Astrocyte (in vitro differentiated cells and primary cell): ENCODE results near the gene CD27. TPM values are rescaled to one million over a fixed set of nuclear protein-coding genes. Genes with fewer than 3 reads are reported as not detected.

Experiments used
- DNase-seq: peaks from one replicate; pipeline ENCODE4 v3.0.0-alpha.2; 2010; ENCODE audit warnings: low read depth
- FAIRE-seq: peaks from 2 replicates; lab custom pipeline; 2011; peaks lifted over from hg19 to GRCh38; lab: Jason Lieb, UNC
- H2AFZ ChIP-seq: 2 replicates; pipeline ENCODE4 v1.6.0; 2012; ENCODE audit warnings: low read depth, low read length, inconsistent platforms
- H3K27ac ChIP-seq: 2 replicates; pipeline ENCODE4 v1.5.1; 2011; ENCODE audit warnings: low read depth, low read length, inconsistent platforms
- H3K27me3 ChIP-seq: 2 replicates; pipeline ENCODE4 v1.6.0; 2011; ENCODE audit warnings: low read length, inconsistent platforms; ENCODE audit not compliant: insufficient read depth
- H3K36me3 ChIP-seq: 2 replicates; pipeline ENCODE4 v1.5.1; 2011; ENCODE audit warnings: low read length, inconsistent platforms; ENCODE audit not compliant: insufficient read depth
- H3K4me1 ChIP-seq: 2 replicates; pipeline ENCODE4 v1.5.1; 2011; ENCODE audit warnings: low read length, inconsistent platforms; ENCODE audit not compliant: insufficient read depth
- H3K4me2 ChIP-seq: 2 replicates; pipeline ENCODE4 v1.6.0; 2012; ENCODE audit warnings: low read length, inconsistent platforms
- H3K4me3 ChIP-seq: 2 replicates; pipeline ENCODE4 v1.5.1; 2011; ENCODE audit warnings: low read depth, mild to moderate bottlenecking, low read length, inconsistent platforms; ENCODE audit not compliant: insufficient read depth
- H3K79me2 ChIP-seq: 2 replicates; pipeline ENCODE4 v1.6.0; 2012; ENCODE audit warnings: mild to moderate bottlenecking, low read length, inconsistent platforms; ENCODE audit not compliant: insufficient read depth
- H3K9ac ChIP-seq: 2 replicates; pipeline ENCODE4 v1.6.0; 2012; ENCODE audit warnings: mild to moderate bottlenecking, low read length, inconsistent platforms
- H3K9me3 ChIP-seq: 2 replicates; pipeline ENCODE4 v1.5.1; 2012; ENCODE audit warnings: low read depth, mild to moderate bottlenecking, low read length, inconsistent platforms; ENCODE audit not compliant: insufficient read depth
- H4K20me1 ChIP-seq: 2 replicates; pipeline ENCODE4 v1.6.0; 2012; ENCODE audit warnings: low read length, inconsistent platforms; ENCODE audit not compliant: insufficient read depth
- H3K27ac Mint-ChIP-seq: one replicate; pipeline ENCODE4 v1.8.0; 2021; ENCODE audit warnings: mild to moderate bottlenecking, mixed read lengths; ENCODE audit not compliant: unreplicated experiment
- H3K27me3 Mint-ChIP-seq: one replicate; pipeline ENCODE4 v1.8.0; 2021; ENCODE audit warnings: low read depth, mixed read lengths; ENCODE audit not compliant: unreplicated experiment
- H3K36me3 Mint-ChIP-seq: one replicate; pipeline ENCODE4 v1.8.0; 2021; ENCODE audit warnings: low read depth, mixed read lengths; ENCODE audit not compliant: unreplicated experiment
- H3K4me1 Mint-ChIP-seq: one replicate; pipeline ENCODE4 v1.8.0; 2021; ENCODE audit warnings: low read depth, mixed read lengths; ENCODE audit not compliant: unreplicated experiment
- H3K4me3 Mint-ChIP-seq: one replicate; pipeline ENCODE4 v1.8.0; 2021; ENCODE audit warnings: mild to moderate bottlenecking, moderate library complexity, mixed read lengths; ENCODE audit not compliant: unreplicated experiment
- H3K9me3 Mint-ChIP-seq: one replicate; pipeline ENCODE4 v1.8.0; 2021; ENCODE audit warnings: mild to moderate bottlenecking, mixed read lengths; ENCODE audit not compliant: unreplicated experiment
- CTCF ChIP-seq: IDR thresholded peaks from 2 replicates; pipeline ENCODE4 v1.5.1; 2011; ENCODE audit warnings: low read depth, mild to moderate bottlenecking, inconsistent platforms, low read length, moderate library complexity; ENCODE audit not compliant: insufficient read depth
- EZH2 ChIP-seq: IDR thresholded peaks from 2 replicates; pipeline ENCODE4 v1.6.1; 2012; ENCODE audit warnings: mild to moderate bottlenecking, low read length, inconsistent platforms; ENCODE audit not compliant: insufficient read depth
- total RNA-seq: library from RNA; stranded (reverse); gene quantifications from 2 replicates; pipeline ENCODE4 v1.2.1, GENCODE V29; 2021

CD27 gene
- total RNA-seq, 1 donor from 2014 or later: not detected

- Histone ChIP-seq H3K4me2 (no peak overlapping the region), H3K4me1 (peaks cover under 1% of the 10 kb centered on the region), H3K9ac (no peak overlapping the region), H3K27me3 (no peaks in the 10 kb centered on the region), H3K27ac (no peak overlapping the region), H3K9me3 (no peaks in the 10 kb centered on the region), H3K36me3 (no peaks in the 10 kb centered on the region), H3K79me2 (no peaks in the 10 kb centered on the region), H4K20me1 (no peaks in the 10 kb centered on the region), H2AFZ (no peak overlapping the region), H3K4me3 (no peak overlapping the region)
- Mint-ChIP-seq H3K27me3 (peaks cover 3% of the 10 kb centered on the region), H3K36me3 (no peaks in the 10 kb centered on the region), H3K4me3 (no peak overlapping the region), H3K9me3 (no peaks in the 10 kb centered on the region), H3K27ac (no peak overlapping the region), H3K4me1 (peaks cover 2% of the 10 kb centered on the region)
- DNase-seq (no peak), FAIRE-seq (no peak)
- TF ChIP-seq EZH2: no peak
- no peak for TF ChIP-seq CTCF
These were observed 19.9 kb upstream of the CD27 start for GRCh38 chr12:6424866-6425265.

GRCh38 chr12:6425590-6426531, 18.9 kb upstream of the CD27 start:
- H3K27me3 ChIP-seq: no peaks in the 10 kb centered on the region
- Mint-ChIP-seq H3K36me3 (no peaks in the 10 kb centered on the region), H3K27ac (no peak overlapping the region), H3K9me3 (no peaks in the 10 kb centered on the region), H3K4me3 (no peak overlapping the region), H3K27me3 (peaks cover under 1% of the 10 kb centered on the region), H3K4me1 (peaks cover 9% of the 10 kb centered on the region)
- no peaks in the 10 kb centered on the region for H3K36me3 ChIP-seq
- no peaks in the 10 kb centered on the region for H3K9me3 ChIP-seq
- H3K79me2 ChIP-seq: no peaks in the 10 kb centered on the region
- peaks cover 10% of the 10 kb centered on the region for H3K4me1 ChIP-seq
- no peak overlapping the region for H2AFZ ChIP-seq
- no peaks in the 10 kb centered on the region for H4K20me1 ChIP-seq
- DNase-seq: no peak
- FAIRE-seq: no peak
- H3K27ac ChIP-seq: no peak overlapping the region
- no peak overlapping the region for H3K9ac ChIP-seq
- H3K4me2 ChIP-seq: no peak overlapping the region
- TF ChIP-seq EZH2 (no peak), CTCF (no peak)
- H3K4me3 ChIP-seq: no peak overlapping the region
